Measurements from ENCODE around the gene SPAG16. TPM values are rescaled to one million over a fixed set of nuclear protein-coding genes. Genes with fewer than 3 reads are reported as not detected.
A peak's percentile ranks its signal among the peaks of the same experiment; 100 is the strongest.
"Not testable (repeated sequence)": the region's sequence is repeated elsewhere in the genome, so short reads cannot be mapped to it uniquely, and the experiment has no call there.

SPAG16 gene
- total RNA-seq, 1 experiment from 2014 or later: 38.4 TPM

DNA sequence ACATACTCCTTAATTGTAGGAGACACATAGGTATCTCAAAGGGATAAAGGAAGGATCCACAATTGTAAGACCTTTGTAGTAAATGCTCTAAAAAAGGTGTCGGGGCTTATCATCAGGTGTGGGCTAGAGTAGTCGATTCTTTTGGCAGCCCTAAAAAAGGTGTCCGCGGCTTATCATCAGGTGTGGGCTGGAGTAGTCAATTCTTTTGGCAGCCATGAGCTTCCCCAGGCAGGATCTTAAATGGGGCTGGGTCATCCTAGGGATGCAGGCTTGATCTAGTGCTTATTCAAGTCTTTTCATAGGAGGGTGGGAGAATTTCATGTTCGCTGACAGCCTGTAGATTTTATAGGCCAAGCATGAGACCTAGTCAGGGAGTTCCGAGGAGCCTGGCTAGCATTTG lies 720.2 kb downstream of the SPAG16 start:
- in situ Hi-C loops (cut with HindIII; ENCODE audit: low pct_unique_long_range_greater_than_20kb, low sequenced_read_pairs): no loop called here

GRCh38 chr2:214005337-214005736 lies 721.1 kb downstream of the SPAG16 start:
- no peak for DNase-seq (ENCODE audit: low read depth)
- in situ Hi-C loops (cut with HindIII; ENCODE audit: low pct_unique_long_range_greater_than_20kb, low sequenced_read_pairs): no loop called here

More for the DNA sequence above, 720.2 kb downstream of the SPAG16 start:
- DNase-seq (ENCODE audit: low read depth): no peak

DNA sequence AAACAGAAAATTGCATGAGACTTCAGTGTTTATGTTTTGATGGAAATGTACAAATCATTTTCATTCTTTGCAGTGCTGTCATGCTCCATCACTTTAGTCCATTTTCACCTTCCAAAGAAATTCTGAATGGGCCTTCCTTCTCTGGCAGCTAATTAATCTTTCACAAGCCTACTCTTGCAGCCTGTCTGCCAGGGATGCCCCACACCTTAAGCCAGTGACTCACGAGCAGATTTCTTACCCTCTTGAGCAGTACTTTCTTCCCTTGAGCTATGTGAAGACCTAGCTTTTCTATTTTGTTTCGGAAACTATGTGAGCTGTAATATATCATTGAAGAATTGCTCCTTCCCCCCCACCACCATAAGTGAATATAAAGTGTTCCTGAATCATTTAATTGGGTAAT lies 722.3 kb downstream of the SPAG16 start:
- DNase-seq (ENCODE audit: low read depth): peak; percentile 3
- in situ Hi-C loops (cut with HindIII; ENCODE audit: low pct_unique_long_range_greater_than_20kb, low sequenced_read_pairs): no loop called here

GRCh38 chr2:214011676-214012075 lies 727.4 kb downstream of the SPAG16 start:
- in situ Hi-C loops (cut with HindIII; ENCODE audit: low pct_unique_long_range_greater_than_20kb, low sequenced_read_pairs): no loop called here
- DNase-seq (ENCODE audit: low read depth): no peak

- DNase-seq (ENCODE audit: low read depth): no peak
- in situ Hi-C loops (cut with HindIII; ENCODE audit: low pct_unique_long_range_greater_than_20kb, low sequenced_read_pairs): no loop called here
Observed at GRCh38 chr2:214014551-214015220, 730.4 kb downstream of the SPAG16 start.

- in situ Hi-C loops (cut with HindIII; ENCODE audit: low pct_unique_long_range_greater_than_20kb, low sequenced_read_pairs): no loop called here
- peak; percentile 75 for DNase-seq (ENCODE audit: low read depth)
Observed at GRCh38 chr2:214019229-214019972, 735.1 kb downstream of the SPAG16 start.

GRCh38 chr2:214019973-214020345 lies 735.7 kb downstream of the SPAG16 start:
- DNase-seq (ENCODE audit: low read depth): no peak
- in situ Hi-C loops (cut with HindIII; ENCODE audit: low pct_unique_long_range_greater_than_20kb, low sequenced_read_pairs): no loop called here

GRCh38 chr2:214029190-214029589 lies 744.9 kb downstream of the SPAG16 start:
- in situ Hi-C loops (cut with HindIII; ENCODE audit: low pct_unique_long_range_greater_than_20kb, low sequenced_read_pairs): no loop called here
- DNase-seq (ENCODE audit: low read depth): no peak

GRCh38 chr2:214031566-214031965 lies 747.3 kb downstream of the SPAG16 start:
- in situ Hi-C loops (cut with HindIII; ENCODE audit: low pct_unique_long_range_greater_than_20kb, low sequenced_read_pairs): no loop called here
- no peak for DNase-seq (ENCODE audit: low read depth)

GRCh38 chr2:214034417-214034816 lies 750.2 kb downstream of the SPAG16 start:
- DNase-seq (ENCODE audit: low read depth): no peak
- in situ Hi-C loops (cut with HindIII; ENCODE audit: low pct_unique_long_range_greater_than_20kb, low sequenced_read_pairs): no loop called here

- no peak for DNase-seq (ENCODE audit: low read depth)
- in situ Hi-C loops (cut with HindIII; ENCODE audit: low pct_unique_long_range_greater_than_20kb, low sequenced_read_pairs): no loop called here
Observed at GRCh38 chr2:214035091-214035852, 751.0 kb downstream of the SPAG16 start.

DNA sequence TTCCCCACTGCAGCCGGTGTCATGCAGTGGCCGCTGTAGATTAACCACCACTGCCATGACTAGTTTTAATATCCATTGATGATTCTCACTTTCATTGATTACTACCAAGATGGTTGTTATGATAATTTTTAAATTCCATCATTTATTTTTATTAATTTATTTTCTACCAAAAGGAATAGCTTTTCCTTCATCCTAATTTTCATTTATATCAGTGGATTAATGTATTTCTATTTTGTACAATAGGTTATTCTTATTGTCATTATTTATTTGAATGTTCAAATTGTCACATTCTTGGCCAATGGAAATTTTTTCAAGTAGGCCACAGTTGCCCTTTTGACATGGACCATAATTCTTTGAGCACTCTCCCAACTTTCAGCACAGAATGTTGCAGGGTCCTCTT lies 751.7 kb downstream of the SPAG16 start:
- in situ Hi-C loops (cut with HindIII; ENCODE audit: low pct_unique_long_range_greater_than_20kb, low sequenced_read_pairs): no loop called here
- no peak for DNase-seq (ENCODE audit: low read depth)

DNA sequence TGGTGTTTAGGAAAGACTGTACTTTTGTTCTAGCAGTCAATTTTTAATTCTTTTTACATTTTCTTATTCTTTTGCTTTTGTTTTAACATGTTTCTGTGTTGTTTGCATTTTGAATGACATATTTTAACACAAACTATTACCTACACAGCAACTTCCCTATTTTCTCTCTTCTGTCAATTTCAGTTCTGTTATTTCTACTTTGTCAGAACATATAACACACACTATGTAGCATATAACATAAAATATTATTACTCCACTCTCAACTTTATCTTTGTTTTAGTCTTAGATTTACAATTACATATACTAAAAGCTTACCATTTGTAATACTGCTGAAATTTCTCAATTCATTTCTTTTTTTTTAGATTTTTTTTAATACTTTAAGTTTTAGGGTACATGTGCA lies 753.9 kb downstream of the SPAG16 start:
- in situ Hi-C loops (cut with HindIII; ENCODE audit: low pct_unique_long_range_greater_than_20kb, low sequenced_read_pairs): no loop called here
- DNase-seq (ENCODE audit: low read depth): no peak

- in situ Hi-C loops (cut with HindIII; ENCODE audit: low pct_unique_long_range_greater_than_20kb, low sequenced_read_pairs): no loop called here
- DNase-seq (ENCODE audit: low read depth): no peak
Observed at GRCh38 chr2:214050731-214051130, 766.5 kb downstream of the SPAG16 start.

DNA sequence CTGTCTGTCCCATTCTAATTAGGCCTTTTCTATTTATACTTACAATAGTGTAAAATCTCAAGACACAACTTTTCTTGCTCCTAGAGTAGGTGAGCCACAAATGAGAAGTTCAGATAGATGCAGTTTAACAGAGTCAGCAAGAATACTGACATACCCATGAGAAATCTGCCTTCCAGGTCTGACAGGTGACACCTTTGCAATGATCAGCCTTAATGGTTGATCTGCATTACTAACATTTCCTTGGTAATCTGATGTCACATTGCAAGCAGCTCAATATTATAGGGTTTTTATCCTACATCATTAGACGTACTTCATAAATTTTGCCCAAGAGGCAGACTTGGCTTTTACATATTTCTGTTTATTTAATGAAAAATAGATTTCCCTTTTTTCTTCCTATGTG lies 767.3 kb downstream of the SPAG16 start:
- in situ Hi-C loops (cut with HindIII; ENCODE audit: low pct_unique_long_range_greater_than_20kb, low sequenced_read_pairs): no loop called here
- no peak for DNase-seq (ENCODE audit: low read depth)

DNA sequence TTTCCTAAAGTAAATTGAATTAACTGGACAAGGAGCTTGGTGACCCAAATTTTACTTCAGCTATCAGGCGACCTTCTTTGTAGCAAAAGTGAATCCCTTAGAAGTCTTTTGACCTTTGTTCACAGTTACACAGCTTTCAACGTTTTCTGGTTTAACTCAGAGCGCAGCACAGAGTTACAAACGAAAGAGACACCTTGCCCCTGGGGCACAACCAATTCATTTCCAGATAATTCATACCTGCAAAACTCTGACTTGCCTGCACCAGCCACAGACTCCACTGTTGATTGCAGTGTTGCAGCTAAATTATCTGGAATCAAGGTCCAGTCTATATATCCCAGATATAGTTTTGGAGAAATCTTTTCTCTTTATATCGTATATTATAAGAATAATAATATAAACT lies 768.0 kb downstream of the SPAG16 start:
- in situ Hi-C loops (cut with HindIII; ENCODE audit: low pct_unique_long_range_greater_than_20kb, low sequenced_read_pairs): no loop called here
- no peak for DNase-seq (ENCODE audit: low read depth)

- DNase-seq (ENCODE audit: low read depth): peak; percentile 31
- in situ Hi-C loops (cut with HindIII; ENCODE audit: low pct_unique_long_range_greater_than_20kb, low sequenced_read_pairs): no loop called here
Observed at GRCh38 chr2:214057986-214058385, 773.7 kb downstream of the SPAG16 start.

- in situ Hi-C loops (cut with HindIII; ENCODE audit: low pct_unique_long_range_greater_than_20kb, low sequenced_read_pairs); DNase-seq (ENCODE audit: low read depth): not testable (repeated sequence)
Observed at GRCh38 chr2:214062279-214062678, 778.0 kb downstream of the SPAG16 start.

- in situ Hi-C loops (cut with HindIII; ENCODE audit: low pct_unique_long_range_greater_than_20kb, low sequenced_read_pairs): no loop called here
- no peak for DNase-seq (ENCODE audit: low read depth)
Observed at GRCh38 chr2:214064471-214064870, 780.2 kb downstream of the SPAG16 start.
